ENCODE results near the gene TNK2. TPM values are rescaled to one million over a fixed set of nuclear protein-coding genes. Genes with fewer than 3 reads are reported as not detected.

TNK2 gene
- total RNA-seq, 1 donor from 2014 or later: 39.1 TPM

- TF ChIP-seq CTCF (IDR thresholded peaks at IDR 0.05; ENCODE audit: insufficient read depth, low read depth, low read length) (no peak), EZH2 (IDR thresholded peaks at IDR 0.05; ENCODE audit: insufficient read depth, low read length) (no peak)
- no peak for FAIRE-seq
Observed at GRCh38 chr3:195866686-195867511, 41.5 kb downstream of the TNK2 start.

GRCh38 chr3:195865752-195866151 lies 42.6 kb downstream of the TNK2 start:
- H4K20me1 ChIP-seq (ENCODE audit: insufficient read depth, low read length): no peaks in the 10 kb centered on the region
- no peak overlapping the region for H2AFZ ChIP-seq (ENCODE audit: low read depth, low read length)
- DNase-seq (ENCODE audit: low read depth): no peak
- H3K36me3 ChIP-seq (ENCODE audit: insufficient read depth, low read length): no peaks in the 10 kb centered on the region
- Mint-ChIP-seq H3K9me3 (ENCODE audit: unreplicated experiment) (no peaks in the 10 kb centered on the region), H3K4me1 (ENCODE audit: low read depth, unreplicated experiment) (peaks cover 3% of the 10 kb centered on the region), H3K27ac (ENCODE audit: unreplicated experiment) (no peak overlapping the region), H3K36me3 (ENCODE audit: low read depth, unreplicated experiment) (peaks cover 5% of the 10 kb centered on the region), H3K27me3 (ENCODE audit: low read depth, unreplicated experiment) (no peaks in the 10 kb centered on the region), H3K4me3 (ENCODE audit: unreplicated experiment) (no peak overlapping the region)
- H3K9ac ChIP-seq (ENCODE audit: low read length): no peak overlapping the region
- TF ChIP-seq CTCF (IDR thresholded peaks at IDR 0.05; ENCODE audit: insufficient read depth, low read depth, low read length): no peak
- TF ChIP-seq EZH2 (IDR thresholded peaks at IDR 0.05; ENCODE audit: insufficient read depth, low read length): no peak
- peaks cover 12% of the 10 kb centered on the region for H3K4me1 ChIP-seq (ENCODE audit: insufficient read depth, low read length)
- H3K27ac ChIP-seq (ENCODE audit: low read depth, low read length): no peak overlapping the region
- no peaks in the 10 kb centered on the region for H3K79me2 ChIP-seq (ENCODE audit: insufficient read depth, low read length)
- no peak overlapping the region for H3K4me2 ChIP-seq (ENCODE audit: low read length)
- H3K27me3 ChIP-seq (ENCODE audit: insufficient read depth, low read length): no peaks in the 10 kb centered on the region
- no peaks in the 10 kb centered on the region for H3K9me3 ChIP-seq (ENCODE audit: insufficient read depth, low read depth, low read length)
- no peak for FAIRE-seq
- no peak overlapping the region for H3K4me3 ChIP-seq (ENCODE audit: insufficient read depth, low read depth, low read length)

More at GRCh38 chr3:195866686-195867511, 41.5 kb downstream of the TNK2 start:
- no peak for DNase-seq (ENCODE audit: low read depth)
- H3K27ac ChIP-seq (ENCODE audit: low read depth, low read length): no peak overlapping the region
- H3K4me3 ChIP-seq (ENCODE audit: insufficient read depth, low read depth, low read length): no peak overlapping the region
- no peak overlapping the region for H3K4me2 ChIP-seq (ENCODE audit: low read length)
- Mint-ChIP-seq H3K36me3 (ENCODE audit: low read depth, unreplicated experiment) (peaks cover 7% of the 10 kb centered on the region), H3K4me3 (ENCODE audit: unreplicated experiment) (no peak overlapping the region), H3K9me3 (ENCODE audit: unreplicated experiment) (no peaks in the 10 kb centered on the region), H3K27ac (ENCODE audit: unreplicated experiment) (no peak overlapping the region), H3K4me1 (ENCODE audit: low read depth, unreplicated experiment) (peaks cover 3% of the 10 kb centered on the region), H3K27me3 (ENCODE audit: low read depth, unreplicated experiment) (no peaks in the 10 kb centered on the region)
- H3K4me1 ChIP-seq (ENCODE audit: insufficient read depth, low read length): peaks cover 13% of the 10 kb centered on the region
- no peaks in the 10 kb centered on the region for H3K27me3 ChIP-seq (ENCODE audit: insufficient read depth, low read length)
- H3K79me2 ChIP-seq (ENCODE audit: insufficient read depth, low read length): no peaks in the 10 kb centered on the region
- no peaks in the 10 kb centered on the region for H4K20me1 ChIP-seq (ENCODE audit: insufficient read depth, low read length)
- no peak overlapping the region for H3K9ac ChIP-seq (ENCODE audit: low read length)
- H3K36me3 ChIP-seq (ENCODE audit: insufficient read depth, low read length): no peaks in the 10 kb centered on the region
- H2AFZ ChIP-seq (ENCODE audit: low read depth, low read length): no peak overlapping the region
- no peaks in the 10 kb centered on the region for H3K9me3 ChIP-seq (ENCODE audit: insufficient read depth, low read depth, low read length)
